ENCODE measurements around the gene GLTP.

The GLTP gene

DNA sequence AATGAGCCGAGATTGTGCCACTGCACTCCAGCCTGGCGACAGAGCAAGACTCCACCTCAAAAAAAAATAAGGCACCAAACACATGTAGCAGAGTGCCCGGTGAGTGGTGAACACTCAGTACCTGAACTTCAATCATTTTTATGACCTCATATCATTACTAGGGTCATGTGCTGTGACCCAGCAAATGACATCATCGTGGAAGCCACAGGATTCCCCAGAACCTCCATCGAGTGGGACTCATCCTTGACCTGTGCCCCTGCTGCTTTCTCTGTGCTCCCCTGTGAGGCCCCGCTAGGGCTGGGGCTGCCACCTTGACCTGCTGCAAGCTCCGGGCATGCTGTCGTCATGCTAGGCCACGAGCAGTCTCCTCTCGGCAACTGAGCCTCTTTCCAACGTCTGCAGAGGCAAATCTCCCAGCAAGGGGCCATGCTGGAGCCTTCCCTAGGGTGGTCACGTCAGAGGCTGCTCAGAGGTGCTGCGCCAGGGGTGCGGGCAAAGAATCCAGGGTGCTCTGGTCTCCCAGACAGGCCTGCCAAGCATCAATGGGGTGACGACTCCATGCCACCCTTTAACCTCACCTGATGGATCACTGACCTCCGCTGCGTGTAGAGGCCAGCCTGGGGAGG lies 18.5 kb downstream of the GLTP start:
- H3K27me3 ChIP-seq (ENCODE audit: control insufficient read depth, low read length): no peaks in the 10 kb centered on the region
- no peak for TF ChIP-seq CTCF (IDR thresholded peaks at IDR 0.05; ENCODE audit: low read depth, low read length, poor library complexity, severe bottlenecking)
- H3K36me3 ChIP-seq (ENCODE audit: control insufficient read depth, low read length): peaks cover 4% of the 10 kb centered on the region; the same call in 1 of the 2 replicates
- H3K4me1 ChIP-seq (ENCODE audit: control insufficient read depth, low read length): no peaks in the 10 kb centered on the region
- no peaks in the 10 kb centered on the region for H3F3A ChIP-seq (ENCODE audit: control insufficient read depth, insufficient read depth)
- no peaks in the 10 kb centered on the region for H3K9me2 ChIP-seq (replicated peaks; ENCODE audit: control insufficient read depth, low read length)
- no peaks in the 10 kb centered on the region for H3K79me2 ChIP-seq (ENCODE audit: control insufficient read depth, low read length)
- no peaks in the 10 kb centered on the region for H3K9me3 ChIP-seq (ENCODE audit: control insufficient read depth, insufficient read depth, low read length)
- no peak overlapping the region for H3K4me2 ChIP-seq (ENCODE audit: low read length)
- H3K4me3 ChIP-seq (ENCODE audit: low read length): no peak overlapping the region
- H4K20me1 ChIP-seq (ENCODE audit: control insufficient read depth, insufficient read depth, low read depth, low read length): no peaks in the 10 kb centered on the region
- H3K27ac ChIP-seq (ENCODE audit: low read depth, low read length): no peak overlapping the region

- Histone ChIP-seq H3F3A (ENCODE audit: control insufficient read depth, insufficient read depth) (no peaks in the 10 kb centered on the region), H3K4me3 (ENCODE audit: low read length) (no peak overlapping the region), H3K4me1 (ENCODE audit: control insufficient read depth, low read length) (no peaks in the 10 kb centered on the region), H3K36me3 (ENCODE audit: control insufficient read depth, low read length) (peaks cover 4% of the 10 kb centered on the region; the same call in 1 of the 2 replicates), H3K27me3 (ENCODE audit: control insufficient read depth, low read length) (no peaks in the 10 kb centered on the region), H3K4me2 (ENCODE audit: low read length) (no peak overlapping the region), H3K27ac (ENCODE audit: low read depth, low read length) (no peak overlapping the region), H3K9me3 (ENCODE audit: control insufficient read depth, insufficient read depth, low read length) (no peaks in the 10 kb centered on the region), H3K79me2 (ENCODE audit: control insufficient read depth, low read length) (no peaks in the 10 kb centered on the region), H3K9me2 (replicated peaks; ENCODE audit: control insufficient read depth, low read length) (no peaks in the 10 kb centered on the region), H4K20me1 (ENCODE audit: control insufficient read depth, insufficient read depth, low read depth, low read length) (no peaks in the 10 kb centered on the region)
- TF ChIP-seq CTCF (IDR thresholded peaks at IDR 0.05; ENCODE audit: low read depth, low read length, poor library complexity, severe bottlenecking) (no peak), EZH2phosphoT487 (IDR thresholded peaks at IDR 0.05; ENCODE audit: borderline replicate concordance, low read length) (no peak)
These were observed 19.4 kb downstream of the GLTP start for GRCh38 chr12:109860977-109861376.

DNA sequence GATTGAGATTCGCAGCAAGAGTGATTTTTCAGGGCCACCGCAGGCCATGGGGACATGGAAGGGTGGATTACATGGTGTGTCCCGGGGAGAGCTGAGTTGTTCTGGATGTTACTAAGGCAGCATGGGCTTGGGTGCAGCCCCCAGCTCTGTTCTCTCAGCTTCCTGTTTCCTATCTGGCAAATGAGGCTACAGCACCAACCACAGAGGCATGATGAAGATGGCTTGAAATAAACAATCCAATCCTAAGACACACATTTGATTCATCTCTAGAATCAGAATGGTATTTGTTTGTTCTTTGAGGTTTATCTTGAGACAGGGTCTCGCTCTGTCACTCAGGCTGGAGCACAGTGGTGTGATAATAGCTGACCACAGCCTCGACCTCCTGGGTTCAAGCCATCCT lies 21.6 kb downstream of the GLTP start:
- no peak overlapping the region for H3K4me3 ChIP-seq (ENCODE audit: low read length)
- H3K79me2 ChIP-seq (ENCODE audit: control insufficient read depth, low read length): no peaks in the 10 kb centered on the region
- H3K4me1 ChIP-seq (ENCODE audit: control insufficient read depth, low read length): no peaks in the 10 kb centered on the region
- H3K9me2 ChIP-seq (replicated peaks; ENCODE audit: control insufficient read depth, low read length): no peaks in the 10 kb centered on the region
- no peak for TF ChIP-seq CTCF (IDR thresholded peaks at IDR 0.05; ENCODE audit: low read depth, low read length, poor library complexity, severe bottlenecking)
- TF ChIP-seq EZH2phosphoT487 (IDR thresholded peaks at IDR 0.05; ENCODE audit: borderline replicate concordance, low read length): no peak
- H3K36me3 ChIP-seq (ENCODE audit: control insufficient read depth, low read length): peaks cover 4% of the 10 kb centered on the region; the same call in 1 of the 2 replicates
- H3K9me3 ChIP-seq (ENCODE audit: control insufficient read depth, insufficient read depth, low read length): no peaks in the 10 kb centered on the region
- H3K27me3 ChIP-seq (ENCODE audit: control insufficient read depth, low read length): no peaks in the 10 kb centered on the region
- H3K4me2 ChIP-seq (ENCODE audit: low read length): no peak overlapping the region
- H3K27ac ChIP-seq (ENCODE audit: low read depth, low read length): no peak overlapping the region
- no peaks in the 10 kb centered on the region for H3F3A ChIP-seq (ENCODE audit: control insufficient read depth, insufficient read depth)
- no peaks in the 10 kb centered on the region for H4K20me1 ChIP-seq (ENCODE audit: control insufficient read depth, insufficient read depth, low read depth, low read length)
